BLaER1 treated with 17β-estradiol and CSF1 and Interleukin-3, amounts not matched to agents 10 nM and 100 nM (cell line): Measurements from ENCODE around the gene JAG2.

Experiments
- H3K27ac ChIP-seq, 11 experiments: shearing (Covaris generic); formaldehyde crosslinking; 2 replicates each; pipeline ENCODE4 v1.8.1; 2022
- H3K27me3 ChIP-seq, 11 experiments: shearing (Covaris generic); formaldehyde crosslinking; 2 replicates each; pipeline ENCODE4 v1.8.1; 2022
- H3K36me3 ChIP-seq, 11 experiments: shearing (Covaris generic); formaldehyde crosslinking; 2 replicates each; pipeline ENCODE4 v1.8.1; 2022
- H3K4me1 ChIP-seq, 10 experiments: shearing (Covaris generic); formaldehyde crosslinking; 2 replicates each; pipeline ENCODE4 v1.8.1; 2022
- H3K4me2 ChIP-seq, 11 experiments: shearing (Covaris generic); formaldehyde crosslinking; 2 replicates each; pipeline ENCODE4 v1.8.1; 2022
- H3K4me3 ChIP-seq, 10 experiments: shearing (Covaris generic); formaldehyde crosslinking; 2 replicates each; pipeline ENCODE4 v1.8.1; 2022
- H3K9ac ChIP-seq, 11 experiments: shearing (Covaris generic); formaldehyde crosslinking; 2 replicates each; pipeline ENCODE4 v1.8.1; 2022
- H3K9me3 ChIP-seq, 11 experiments: shearing (Covaris generic); formaldehyde crosslinking; replicated peaks in 1 of 11; 2 replicates each; pipeline ENCODE4 v1.8.1; 2022
- H4K20me1 ChIP-seq, 11 experiments: shearing (Covaris generic); formaldehyde crosslinking; 2 replicates each; pipeline ENCODE4 v1.8.1; 2022
- Cebpa-rat ChIP-seq, 11 experiments: shearing (Covaris generic); IDR thresholded peaks; 2 replicates each; pipeline ENCODE4 v1.8.1; 2022

The JAG2 gene

GRCh38 chr14:105131241-105131640 lies 37.3 kb downstream of the JAG2 start:
- TF ChIP-seq Cebpa-rat (IDR thresholded peaks at IDR 0.05) = no peak
- Histone ChIP-seq H3K4me2 (no peak overlapping the region), H3K27me3 (no peaks in the 10 kb centered on the region), H3K27ac (no peak overlapping the region), H3K4me1 (peaks cover 7 to 43% (median 20%) of the 10 kb centered on the region in 10 experiments), H3K9ac (no peak overlapping the region), H3K4me3 (no peak overlapping the region), H3K36me3 (peaks cover 0 to 61% (median 34%) of the 10 kb centered on the region in 11 experiments; a peak in 17 of 22 replicates), H3K9me3 (peaks cover 16 to 22% (median 18%) of the 10 kb centered on the region in 11 experiments), H4K20me1 (no peaks in the 10 kb centered on the region)

GRCh38 chr14:105128059-105128458 lies 40.5 kb downstream of the JAG2 start:
- no peak overlapping the region for H3K4me3 ChIP-seq
- H3K27ac ChIP-seq = no peak overlapping the region
- no peak overlapping the region for H3K4me2 ChIP-seq
- peaks cover 18 to 24% (median 20%) of the 10 kb centered on the region in 11 experiments for H3K9me3 ChIP-seq
- H3K4me1 ChIP-seq = peaks cover 16 to 43% (median 32%) of the 10 kb centered on the region in 10 experiments
- no peak overlapping the region for H3K9ac ChIP-seq
- peaks cover 0 to 65% (median 38%) of the 10 kb centered on the region in 11 experiments; a peak in 17 of 22 replicates for H3K36me3 ChIP-seq
- H4K20me1 ChIP-seq = peaks cover 0 to 12% (median 0%) of the 10 kb centered on the region in 11 experiments; a peak in 1 of 22 replicates
- TF ChIP-seq Cebpa-rat (IDR thresholded peaks at IDR 0.05) = no peak
- no peaks in the 10 kb centered on the region; a peak in 1 of 22 replicates for H3K27me3 ChIP-seq

GRCh38 chr14:105126981-105127329 lies 41.6 kb downstream of the JAG2 start:
- Histone ChIP-seq H3K9me3 (peaks cover 26 to 33% (median 28%) of the 10 kb centered on the region in 11 experiments), H3K4me1 (peaks cover 16 to 41% (median 32%) of the 10 kb centered on the region in 10 experiments), H4K20me1 (peaks cover 0 to 12% (median 0%) of the 10 kb centered on the region in 11 experiments; a peak in 1 of 22 replicates), H3K27me3 (no peaks in the 10 kb centered on the region; a peak in 1 of 22 replicates), H3K4me3 (no peak overlapping the region), H3K4me2 (no peak overlapping the region), H3K27ac (no peak overlapping the region), H3K36me3 (peaks cover 0 to 71% (median 43%) of the 10 kb centered on the region in 11 experiments; a peak in 20 of 22 replicates), H3K9ac (no peak overlapping the region)
- no peak for TF ChIP-seq Cebpa-rat (IDR thresholded peaks at IDR 0.05)

GRCh38 chr14:105126126-105126980 lies 42.2 kb downstream of the JAG2 start:
- Histone ChIP-seq H3K27me3 (no peaks in the 10 kb centered on the region; a peak in 1 of 22 replicates), H3K27ac (peak overlapping the region in 1 of 11 experiments; percentile 15; a peak in 1 of 22 replicates), H3K4me1 (peaks cover 16 to 42% (median 32%) of the 10 kb centered on the region in 10 experiments), H3K9me3 (peaks cover 26 to 33% (median 28%) of the 10 kb centered on the region in 11 experiments), H3K36me3 (peaks cover 4 to 73% (median 43%) of the 10 kb centered on the region in 11 experiments; a peak in 21 of 22 replicates), H4K20me1 (peaks cover 0 to 12% (median 0%) of the 10 kb centered on the region in 11 experiments; a peak in 1 of 22 replicates), H3K4me2 (peak overlapping the region in 3 of 11 experiments; percentile 24 to 93 (median 88); a peak in 7 of 22 replicates), H3K4me3 (no peak overlapping the region), H3K9ac (0 out of 22 replicates have a peak overlapping the region, but pooled peaks of 2 of the 11 experiments have one; percentile 2 to 17)
- TF ChIP-seq Cebpa-rat (IDR thresholded peaks at IDR 0.05) = no peak

DNA sequence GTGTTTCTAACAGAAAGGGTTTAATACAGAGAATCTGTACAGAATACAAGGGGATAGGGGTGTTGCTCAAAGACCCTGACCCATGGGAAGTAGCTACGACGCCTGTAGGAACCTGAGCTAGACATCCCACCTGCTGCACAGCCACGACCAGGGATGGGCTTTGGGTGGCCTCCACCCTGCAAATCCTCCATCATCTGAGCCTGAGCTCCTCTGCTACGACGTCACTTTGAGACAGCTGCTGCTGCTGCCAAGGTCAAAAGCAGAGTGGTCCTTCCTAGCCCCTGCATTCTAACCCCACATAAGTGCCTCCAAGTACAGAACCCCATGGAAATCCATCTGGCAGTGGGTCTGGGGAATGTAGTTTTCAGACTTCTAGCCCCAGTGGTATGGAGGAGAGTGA lies 43.8 kb downstream of the JAG2 start:
- H3K9me3 ChIP-seq = peaks cover 24 to 29% (median 25%) of the 10 kb centered on the region in 11 experiments
- H3K36me3 ChIP-seq = peaks cover 9 to 67% (median 38%) of the 10 kb centered on the region in 11 experiments; a peak in 21 of 22 replicates
- peak overlapping the region in 9 of 11 experiments; percentile 23 to 60 (median 37); a peak in 15 of 22 replicates for H3K9ac ChIP-seq
- peaks cover 16 to 57% (median 41%) of the 10 kb centered on the region in 10 experiments for H3K4me1 ChIP-seq
- no peak for TF ChIP-seq Cebpa-rat (IDR thresholded peaks at IDR 0.05)
- H3K27ac ChIP-seq = peak overlapping the region in 6 of 11 experiments; percentile 8 to 51 (median 26); a peak in 6 of 22 replicates
- peaks cover 0 to 12% (median 0%) of the 10 kb centered on the region in 11 experiments; a peak in 1 of 22 replicates for H4K20me1 ChIP-seq
- H3K4me2 ChIP-seq = peak overlapping the region; percentile 62 to 93 (median 85)
- H3K27me3 ChIP-seq = no peaks in the 10 kb centered on the region; a peak in 1 of 22 replicates
- peak overlapping the region in 7 of 10 experiments; percentile 11 to 54 (median 37); a peak in 10 of 20 replicates for H3K4me3 ChIP-seq

DNA sequence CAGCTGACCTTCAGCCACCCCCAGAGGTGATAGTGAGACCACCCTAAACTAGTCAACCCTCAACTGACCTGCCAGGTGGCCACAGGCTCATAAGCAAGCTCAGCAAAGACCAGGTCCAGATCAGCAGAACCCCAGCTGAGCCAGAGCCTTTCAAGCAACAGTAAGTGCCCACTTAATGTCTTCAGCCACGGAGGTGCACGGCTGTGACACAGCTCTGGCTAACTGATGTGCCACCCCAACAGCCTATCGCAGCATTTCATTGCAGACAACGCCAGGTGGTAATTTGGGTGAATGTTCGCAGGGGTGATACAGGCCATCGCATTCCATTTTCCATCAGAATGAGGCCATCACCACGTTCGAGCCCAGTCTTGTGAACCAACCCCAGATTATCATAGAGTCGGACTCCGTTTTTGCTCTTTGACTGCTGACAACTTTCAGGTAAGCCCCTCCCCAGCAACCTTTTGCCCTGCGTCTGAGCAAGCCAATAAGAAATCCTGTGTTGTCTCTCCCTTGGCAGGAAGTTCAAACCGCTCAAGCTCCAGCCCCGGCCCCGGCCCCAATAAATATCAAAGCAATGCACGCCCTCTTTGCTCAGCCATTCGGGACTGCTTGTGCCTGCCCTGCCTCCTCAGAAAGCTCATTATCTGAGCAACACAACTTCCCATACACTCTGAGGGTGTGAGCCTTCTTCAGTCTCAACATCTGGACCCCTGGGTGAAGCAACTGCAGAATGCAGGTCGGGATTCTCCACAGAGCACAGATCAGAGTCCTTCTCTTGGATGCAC lies 44.4 kb downstream of the JAG2 start:
- Histone ChIP-seq H3K4me2 (peak overlapping the region; percentile 62 to 93 (median 85)), H4K20me1 (peaks cover 0 to 17% (median 0%) of the 10 kb centered on the region in 11 experiments; a peak in 1 of 22 replicates), H3K4me1 (peaks cover 23 to 63% (median 48%) of the 10 kb centered on the region in 10 experiments), H3K9me3 (peaks cover 24 to 29% (median 25%) of the 10 kb centered on the region in 11 experiments), H3K27me3 (no peaks in the 10 kb centered on the region; a peak in 1 of 22 replicates), H3K36me3 (peaks cover 9 to 60% (median 32%) of the 10 kb centered on the region in 11 experiments; a peak in 21 of 22 replicates), H3K9ac (peak overlapping the region in 9 of 11 experiments; percentile 23 to 60 (median 37); a peak in 16 of 22 replicates), H3K4me3 (peak overlapping the region in 7 of 10 experiments; percentile 11 to 54 (median 37); a peak in 10 of 20 replicates), H3K27ac (peak overlapping the region in 6 of 11 experiments; percentile 10 to 51 (median 32); a peak in 9 of 22 replicates)
- no peak for TF ChIP-seq Cebpa-rat (IDR thresholded peaks at IDR 0.05)

- H3K9ac ChIP-seq = no peak overlapping the region
- peaks cover 0 to 19% (median 0%) of the 10 kb centered on the region in 11 experiments; a peak in 1 of 22 replicates for H4K20me1 ChIP-seq
- peak overlapping the region in 8 of 11 experiments; percentile 74 to 93 (median 88); a peak in 12 of 22 replicates for H3K4me2 ChIP-seq
- H3K27ac ChIP-seq = peak overlapping the region in 1 of 11 experiments; percentile 51; a peak in 1 of 22 replicates
- peaks cover 24 to 29% (median 25%) of the 10 kb centered on the region in 11 experiments for H3K9me3 ChIP-seq
- TF ChIP-seq Cebpa-rat (IDR thresholded peaks at IDR 0.05) = no peak
- no peaks in the 10 kb centered on the region; a peak in 1 of 22 replicates for H3K27me3 ChIP-seq
- no peak overlapping the region for H3K4me3 ChIP-seq
- peaks cover 28 to 74% (median 58%) of the 10 kb centered on the region in 10 experiments for H3K4me1 ChIP-seq
- H3K36me3 ChIP-seq = peaks cover 9 to 55% (median 30%) of the 10 kb centered on the region in 11 experiments; a peak in 21 of 22 replicates
Measured at GRCh38 chr14:105123064-105123665, 45.4 kb downstream of the JAG2 start.
